Natural killer cell treated with Interleukin-12 subunit alpha and Interleukin-12 subunit beta and Interleukin-15 and Interleukin-18, amount 100 ng/mL, for 72 hours (primary cell): ENCODE measurements around the gene RAET1G. TPM values are rescaled to one million over a fixed set of nuclear protein-coding genes. Genes with fewer than 3 reads are reported as not detected.
"Not testable (repeated sequence)": the region's sequence is repeated elsewhere in the genome, so short reads cannot be mapped to it uniquely, and the experiment has no call there.

Source experiments
- ATAC-seq, 2 donors: fragments of 150-1000 bp; cut with Tn5 transposase in 1 of 2; sonication (Bioruptor Pico), chemical (Tn5 transposase) in 1 of 2; 2 replicates each; pipeline ENCODE4 v1.10.0; 2021
- DNase-seq: peaks from one replicate; pipeline ENCODE4 v3.0.0; 2022; ENCODE audit warnings: low spot score
- H3K27ac Mint-ChIP-seq, 2 donors: 1 replicate in 1 of 2; 2 replicates in 1 of 2; pipeline ENCODE4 v1.8.0; 2022; ENCODE audit warnings: mixed read lengths in 2 of 2, mild to moderate bottlenecking in 1 of 2, moderate library complexity in 1 of 2
- H3K27me3 Mint-ChIP-seq, 2 donors: 1 replicate in 1 of 2; 2 replicates in 1 of 2; pipeline ENCODE4 v1.8.0; 2022; ENCODE audit warnings: mixed read lengths in 2 of 2
- H3K36me3 Mint-ChIP-seq: one replicate; pipeline ENCODE4 v1.8.0; 2022; ENCODE audit warnings: mixed read lengths
- H3K4me1 Mint-ChIP-seq, 2 donors: 1 replicate in 1 of 2; 2 replicates in 1 of 2; pipeline ENCODE4 v1.8.0; 2022; ENCODE audit warnings: low read depth in 2 of 2, mixed read lengths in 2 of 2, mild to moderate bottlenecking in 1 of 2
- H3K4me3 Mint-ChIP-seq: one replicate; pipeline ENCODE4 v1.8.0; 2022; ENCODE audit warnings: mixed read lengths
- H3K9me3 Mint-ChIP-seq: 2 replicates; pipeline ENCODE4 v1.8.0; 2022; ENCODE audit warnings: mixed read lengths
- total RNA-seq, 2 donors: library from RNA; stranded (reverse); gene quantifications; one replicate each; pipeline ENCODE4 v1.2.3, GENCODE V29; 2022

Gene RAET1G
- total RNA-seq, 2 donors from 2014 or later = 0.43 TPM; not detected in 1

- Mint-ChIP-seq H3K27me3 (peaks cover 69 to 87% of the 10 kb centered on the region in 2 donors), H3K4me1 (peaks cover 11 to 19% of the 10 kb centered on the region in 2 donors), H3K27ac (no peak overlapping the region), H3K36me3 (no peaks in the 10 kb centered on the region), H3K4me3 (no peak overlapping the region), H3K9me3 (no peaks in the 10 kb centered on the region)
- ATAC-seq = no peak
- no peak for DNase-seq
These were observed 12.3 kb upstream of the RAET1G start for GRCh38 chr6:149935246-149935645.

GRCh38 chr6:149934249-149935156 lies 11.6 kb upstream of the RAET1G start:
- Mint-ChIP-seq H3K27ac (no peak overlapping the region), H3K36me3 (no peaks in the 10 kb centered on the region), H3K4me3 (no peak overlapping the region), H3K27me3 (peaks cover 68 to 87% of the 10 kb centered on the region in 2 donors), H3K4me1 (peaks cover 10 to 18% of the 10 kb centered on the region in 2 donors), H3K9me3 (no peaks in the 10 kb centered on the region)
- peak; percentile 78 for DNase-seq
- ATAC-seq = peak; percentile 48 to 54

GRCh38 chr6:149933461-149933860 lies 10.5 kb upstream of the RAET1G start:
- Mint-ChIP-seq H3K4me1 (peaks cover 3 to 10% of the 10 kb centered on the region in 2 donors), H3K4me3 (no peak overlapping the region), H3K9me3 (no peaks in the 10 kb centered on the region), H3K36me3 (no peaks in the 10 kb centered on the region), H3K27ac (no peak overlapping the region), H3K27me3 (peaks cover 71 to 89% of the 10 kb centered on the region in 2 donors)
- ATAC-seq (no peak), DNase-seq (no peak)

- H3K4me3 Mint-ChIP-seq = no peak overlapping the region
- ATAC-seq (no peak), DNase-seq (no peak)
- peaks cover 3 to 10% of the 10 kb centered on the region in 2 donors for H3K4me1 Mint-ChIP-seq
- no peaks in the 10 kb centered on the region for H3K36me3 Mint-ChIP-seq
- peaks cover 73 to 93% of the 10 kb centered on the region in 2 donors for H3K27me3 Mint-ChIP-seq
- no peak overlapping the region for H3K27ac Mint-ChIP-seq
- no peaks in the 10 kb centered on the region for H3K9me3 Mint-ChIP-seq
These were observed 10.1 kb upstream of the RAET1G start for GRCh38 chr6:149933036-149933435.

GRCh38 chr6:149931501-149931900 lies 8.6 kb upstream of the RAET1G start:
- no peaks in the 10 kb centered on the region for H3K9me3 Mint-ChIP-seq
- peaks cover 71 to 92% of the 10 kb centered on the region in 2 donors for H3K27me3 Mint-ChIP-seq
- ATAC-seq (no peak), DNase-seq (no peak)
- peaks cover 3 to 11% of the 10 kb centered on the region in 2 donors for H3K4me1 Mint-ChIP-seq
- H3K36me3 Mint-ChIP-seq = no peaks in the 10 kb centered on the region
- H3K27ac Mint-ChIP-seq = no peak overlapping the region
- H3K4me3 Mint-ChIP-seq = no peak overlapping the region

- Mint-ChIP-seq H3K36me3 (no peaks in the 10 kb centered on the region), H3K9me3 (no peaks in the 10 kb centered on the region), H3K4me1 (peaks cover 5 to 9% of the 10 kb centered on the region in 2 donors), H3K27ac (no peak overlapping the region), H3K27me3 (peaks cover 72 to 91% of the 10 kb centered on the region in 2 donors), H3K4me3 (no peak overlapping the region)
- no peak for ATAC-seq
- no peak for DNase-seq
These were observed 6.5 kb upstream of the RAET1G start for GRCh38 chr6:149929422-149929821.

- not testable (repeated sequence) for DNase-seq, H3K27ac Mint-ChIP-seq, H3K9me3 Mint-ChIP-seq, H3K36me3 Mint-ChIP-seq, H3K4me3 Mint-ChIP-seq, ATAC-seq
- Mint-ChIP-seq H3K27me3 (peaks cover 77 to 94% of the 10 kb centered on the region in 2 donors), H3K4me1 (peaks cover 14 to 15% of the 10 kb centered on the region in 2 donors)
These were observed 4.1 kb upstream of the RAET1G start for GRCh38 chr6:149927025-149927424.

- peak; percentile 77 to 79 for ATAC-seq
- Mint-ChIP-seq H3K9me3 (no peaks in the 10 kb centered on the region), H3K4me3 (no peak overlapping the region), H3K4me1 (peaks cover 15 to 17% of the 10 kb centered on the region in 2 donors), H3K27me3 (peaks cover 75 to 94% of the 10 kb centered on the region in 2 donors), H3K36me3 (no peaks in the 10 kb centered on the region), H3K27ac (no peak overlapping the region)
- no peak for DNase-seq
These were observed 3.3 kb upstream of the RAET1G start for GRCh38 chr6:149925974-149926777.

- H3K27me3 Mint-ChIP-seq = peaks cover 78 to 94% of the 10 kb centered on the region in 2 donors
- H3K27ac Mint-ChIP-seq = no peak overlapping the region
- no peaks in the 10 kb centered on the region for H3K9me3 Mint-ChIP-seq
- DNase-seq = no peak
- peaks cover 15 to 17% of the 10 kb centered on the region in 2 donors for H3K4me1 Mint-ChIP-seq
- H3K36me3 Mint-ChIP-seq = no peaks in the 10 kb centered on the region
- H3K4me3 Mint-ChIP-seq = no peak overlapping the region
- no peak for ATAC-seq
These were observed 2.5 kb upstream of the RAET1G start for GRCh38 chr6:149925253-149925973.

GRCh38 chr6:149924933-149925252 lies 2.0 kb upstream of the RAET1G start:
- DNase-seq (no peak), ATAC-seq (peak in 1 of 2 donors; percentile 8)
- Mint-ChIP-seq H3K9me3 (no peaks in the 10 kb centered on the region), H3K36me3 (no peaks in the 10 kb centered on the region), H3K4me1 (peaks cover 15 to 17% of the 10 kb centered on the region in 2 donors), H3K27ac (no peak overlapping the region), H3K4me3 (no peak overlapping the region), H3K27me3 (peaks cover 78 to 94% of the 10 kb centered on the region in 2 donors)

- no peak overlapping the region for H3K4me3 Mint-ChIP-seq
- DNase-seq = no peak
These were observed 1.4 kb upstream of the RAET1G start for GRCh38 chr6:149924206-149924932.

GRCh38 chr6:149923327-149923986 lies 536 bp upstream of the RAET1G start:
- Mint-ChIP-seq H3K36me3 (no peaks in the 10 kb centered on the region), H3K4me1 (peaks cover 15 to 17% of the 10 kb centered on the region in 2 donors), H3K27ac (no peak overlapping the region), H3K9me3 (no peaks in the 10 kb centered on the region), H3K4me3 (peak overlapping the region; percentile 68), H3K27me3 (peaks cover 72 to 93% of the 10 kb centered on the region in 2 donors)
- no peak for DNase-seq
- ATAC-seq = peak in 1 of 2 donors; percentile 8

More at GRCh38 chr6:149924206-149924932, 1.4 kb upstream of the RAET1G start:
- Mint-ChIP-seq H3K27ac (no peak overlapping the region), H3K27me3 (peaks cover 75 to 94% of the 10 kb centered on the region in 2 donors), H3K36me3 (no peaks in the 10 kb centered on the region), H3K4me1 (peaks cover 15 to 17% of the 10 kb centered on the region in 2 donors), H3K9me3 (no peaks in the 10 kb centered on the region)
- no peak for ATAC-seq
